HepG2 (cell line): ENCODE results near the gene TLE5. TPM values are rescaled to one million over a fixed set of nuclear protein-coding genes. Genes with fewer than 3 reads are reported as not detected.
"Not testable (repeated sequence)": the region's sequence is repeated elsewhere in the genome, so short reads cannot be mapped to it uniquely, and the experiment has no call there.

Experiments used
- ATAC-seq: fragments of 200-7000 bp; cut with Tn5 transposase; 3 replicates; pipeline ENCODE4 v1.9.1; 2020; ENCODE audit warnings: mild to moderate bottlenecking, moderate library complexity
- BruUV-seq: library from RNA; stranded (reverse); fragments of 400-500 nt; replicated peaks from 2 replicates; lab custom pipeline; 2021; lab: Mats Ljungman, UMichigan
- CTCF ChIA-PET: fragments of 300-600 bp; formaldehyde crosslinking; extraction: SDS; loops from one replicate; lab custom pipeline; 2021; ENCODE audit warnings: low total read pairs, inconsistent platforms, low intra/inter-chr PET ratio; lab: Yijun Ruan, JAX
- POLR2A ChIA-PET: fragments of 350-600 bp; sonication (Branson Sonifier 250); formaldehyde crosslinking; loops from one replicate; lab custom pipeline; 2020; ENCODE audit warnings: antibody characterized with exemption, inconsistent platforms; lab: Yijun Ruan, JAX
- DNase-seq: peaks from one replicate; pipeline ENCODE4 v3.0.0-alpha.2; 2015; ENCODE audit warnings: low spot score
- FAIRE-seq: peaks from 3 replicates; lab custom pipeline; 2011; peaks lifted over from hg19 to GRCh38; lab: Jason Lieb, UNC
- H2AFZ ChIP-seq: one replicate; pipeline ENCODE4 v1.6.1; 2011; ENCODE audit warnings: low read length, inconsistent platforms
- H3K27ac ChIP-seq: fragments of 300-600 bp; 3 replicates; pipeline ENCODE4 v1.8.0; 2011; ENCODE audit warnings: mixed run types, mild to moderate bottlenecking, mixed read lengths, low read length, inconsistent platforms; ENCODE audit not compliant: insufficient read depth; ENCODE audit errors: extremely low read length
- H3K27me3 ChIP-seq, 2 experiments: fragments of 200-600 bp in 1 of 2; 2 replicates in 1 of 2; 3 replicates in 1 of 2; pipeline versions ENCODE4 v1.6.0 to v1.8.0; 2011; ENCODE audit warnings: low read length in 2 of 2, mild to moderate bottlenecking in 2 of 2, moderate library complexity in 2 of 2, inconsistent platforms in 1 of 2; ENCODE audit not compliant: insufficient read depth in 2 of 2, control insufficient read depth in 1 of 2
- H3K36me3 ChIP-seq, 2 experiments: fragments of 200-600 bp in 1 of 2; replicated peaks in 1 of 2; 2 replicates in 1 of 2; 3 replicates in 1 of 2; pipeline versions ENCODE4 v1.5.1 to v1.8.0; 2011; ENCODE audit warnings: low read length in 2 of 2, inconsistent platforms in 1 of 2; ENCODE audit not compliant: insufficient read depth in 2 of 2, control insufficient read depth in 1 of 2
- H3K4me1 ChIP-seq: 2 replicates; pipeline ENCODE4 v1.5.1; 2012; ENCODE audit warnings: low read length, inconsistent platforms; ENCODE audit not compliant: insufficient read depth
- H3K4me2 ChIP-seq: 2 replicates; pipeline ENCODE4 v1.6.0; 2011; ENCODE audit warnings: low read depth, low read length, inconsistent platforms
- H3K4me3 ChIP-seq, 3 experiments: fragments of 200-600 bp in 1 of 3; sonication (generic), shearing (Covaris generic) in 1 of 3; replicated peaks in 1 of 3; 2 replicates each; pipeline ENCODE4 v1.5.1; 2011 to 2016; ENCODE audit warnings: low read length in 3 of 3, inconsistent platforms in 2 of 3, low read depth in 2 of 3, mild to moderate bottlenecking in 2 of 3, control low read depth in 1 of 3, mixed read lengths in 1 of 3; ENCODE audit not compliant: insufficient read depth in 1 of 3
- H3K79me2 ChIP-seq: one replicate; pipeline ENCODE4 v1.6.1; 2011; ENCODE audit warnings: low read length, inconsistent platforms; ENCODE audit not compliant: insufficient read depth
- H3K9ac ChIP-seq: 2 replicates; pipeline ENCODE4 v1.6.0; 2011; ENCODE audit warnings: mild to moderate bottlenecking, low read depth, low read length, inconsistent platforms; ENCODE audit not compliant: insufficient read depth
- H3K9me3 ChIP-seq: 2 replicates; pipeline ENCODE4 v1.5.1; 2012; ENCODE audit warnings: mild to moderate bottlenecking, low read length
- H4K20me1 ChIP-seq: 2 replicates; pipeline ENCODE4 v1.6.0; 2011; ENCODE audit warnings: inconsistent platforms, mild to moderate bottlenecking, low read length, moderate library complexity; ENCODE audit not compliant: insufficient read depth
- GABPA ChIP-seq, 2 experiments: IDR thresholded peaks; 2 replicates each; pipeline ENCODE4 v1.6.1; 2011 to 2016; ENCODE audit warnings: low read depth in 2 of 2, low read length in 1 of 2, missing biosample characterization in 1 of 2, missing genetic modification characterization in 1 of 2
- GPN1 ChIP-seq: sonication (generic); formaldehyde crosslinking; IDR thresholded peaks from 2 replicates; pipeline ENCODE4 v1.5.1; 2020; ENCODE audit warnings: missing genetic modification reagents, borderline replicate concordance
- KDM5B ChIP-seq: sonication (generic); formaldehyde crosslinking; IDR thresholded peaks from 2 replicates; pipeline ENCODE4 v1.4.0; 2020; ENCODE audit warnings: missing genetic modification reagents, mild to moderate bottlenecking, borderline replicate concordance
- KDM6A ChIP-seq: IDR thresholded peaks from 2 replicates; pipeline ENCODE4 v1.6.1; 2016; ENCODE audit warnings: low read depth
- KLF16 ChIP-seq, 2 experiments: sonication (generic) in 1 of 2; formaldehyde crosslinking in 1 of 2; IDR thresholded peaks; 2 replicates each; pipeline versions ENCODE4 v1.6.1 to v1.8.0; 2016 to 2023; ENCODE audit warnings: missing genetic modification reagents in 2 of 2, missing compliant biosample characterization in 1 of 2
- RARG ChIP-seq: sonication (generic); formaldehyde crosslinking; IDR thresholded peaks from 2 replicates; pipeline ENCODE4 v1.4.0; 2020; ENCODE audit warnings: low read depth, mild to moderate bottlenecking, missing genetic modification reagents
- REPIN1 ChIP-seq: sonication (generic); formaldehyde crosslinking; IDR thresholded peaks from 2 replicates; pipeline ENCODE4 v1.8.0; 2022; ENCODE audit warnings: missing genetic modification reagents, low read depth, mild to moderate bottlenecking, borderline replicate concordance
- SKI ChIP-seq: fragments of 450-650 bp; IDR thresholded peaks from one replicate; pipeline ENCODE4 v1.6.1; 2018; ENCODE audit warnings: mild to moderate bottlenecking; ENCODE audit not compliant: partially characterized antibody
- SRSF9 ChIP-seq: fragments of 200-400 bp; formaldehyde crosslinking; IDR thresholded peaks from 2 replicates; pipeline ENCODE4 v1.6.1; 2018; ENCODE audit warnings: borderline replicate concordance, mild to moderate bottlenecking, low read depth, low read length; ENCODE audit not compliant: insufficient read depth, poor library complexity, severe bottlenecking
- ZKSCAN1 ChIP-seq: fragments of 150-350 bp; IDR thresholded peaks from 2 replicates; pipeline ENCODE4 v1.6.1; 2014; ENCODE audit warnings: low read length
- WGBS: methylation state at CpG from one replicate; pipeline ENCODE4 v1.1.6; 2017; ENCODE audit warnings: low lambda C conversion rate; 5-methylcytosine and 5-hydroxymethylcytosine counted together
- in situ Hi-C: cut with HindIII; loops from 2 replicates; pipeline ENCODE4 v1.10.0; 2017; ENCODE audit warnings: low pct_unique_long_range_greater_than_20kb; ENCODE audit not compliant: extremely low pct_ligation_motif_present
- intact Hi-C: fragments of 100-400 bp; cut with micrococcal nuclease; formaldehyde crosslinking; loops from one replicate; pipeline ENCODE4 v1.10.0; 2022; ENCODE audit not compliant: unreplicated experiment
- polyA plus RNA-seq, 8 experiments: library from polyadenylated mRNA; depleted of rRNA in 3 of 8; stranded (reverse) in 7 of 8; unstranded in 1 of 8; fragments of >200 nt; fragmentation: Illumina TruSeq in 4 of 8; extraction: Trizol in 4 of 8; gene quantifications; 2 replicates each; pipeline versions ENCODE4 v1.2.1 to v1.2.3, GENCODE V29; 2011 to 2016; ENCODE audit warnings: low read depth in 4 of 8, missing spikeins in 1 of 8, mixed read lengths in 1 of 8; ENCODE audit not compliant: insufficient read depth in 1 of 8
- total RNA-seq, 5 experiments: library from RNA; depleted of rRNA; stranded (reverse); fragments of >200 nt; fragmentation: Illumina TruSeq; extraction: Trizol; gene quantifications; 2 replicates each; pipeline ENCODE4 v1.2.3, GENCODE V29; 2016; ENCODE audit warnings: low read depth in 1 of 5

The TLE5 gene
- total and polyA plus RNA-seq, 2 of the 13 experiments (the other 11 are each of a cell fraction or from before 2014, with no cell fraction given): 62.8 to 189 TPM

DNA sequence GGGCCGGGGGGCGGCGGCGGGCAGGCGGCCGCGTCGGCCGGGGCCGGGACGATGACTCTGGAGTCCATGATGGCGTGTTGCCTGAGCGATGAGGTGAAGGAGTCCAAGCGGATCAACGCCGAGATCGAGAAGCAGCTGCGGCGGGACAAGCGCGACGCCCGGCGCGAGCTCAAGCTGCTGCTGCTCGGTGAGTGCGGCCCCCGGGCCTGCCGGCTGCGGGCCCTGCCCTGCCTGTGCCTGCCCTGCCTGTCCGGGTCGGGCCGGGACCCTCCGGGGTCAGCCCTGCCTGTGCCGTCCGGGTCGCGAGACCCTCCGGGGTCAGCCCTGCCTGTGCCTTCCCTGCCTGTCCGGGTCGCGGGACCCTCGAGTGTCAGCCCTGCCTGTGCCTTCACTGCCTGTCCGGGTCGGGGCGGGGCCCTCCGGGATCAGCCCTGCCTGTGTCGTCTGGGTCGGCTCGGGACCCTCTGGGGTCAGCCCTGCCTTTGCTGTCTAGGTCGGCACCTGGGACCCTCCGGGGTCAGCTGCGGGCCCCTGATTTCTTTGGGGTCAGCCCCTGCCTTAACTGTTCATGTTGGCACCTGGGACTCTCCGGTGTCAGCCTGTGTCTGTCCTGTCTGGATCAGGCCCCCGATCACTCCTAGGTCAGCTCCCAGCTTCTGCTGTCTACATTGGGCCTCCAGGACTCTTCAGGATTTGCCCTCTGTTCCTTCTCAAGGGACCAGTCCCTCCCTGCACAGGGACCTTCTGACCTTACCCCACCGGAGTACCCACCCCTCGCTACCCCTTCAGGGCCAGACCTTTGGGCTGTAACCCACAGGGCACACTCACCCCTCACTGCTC is 32.5 kb upstream of the TLE5 start (continued):
- TF ChIP-seq GPN1: no peak
- no peak for TF ChIP-seq ZKSCAN1
- no peak for TF ChIP-seq KDM6A
- TF ChIP-seq REPIN1 (CRISPR knock-in tag): no peak
- TF ChIP-seq GABPA (IDR thresholded peaks at IDR 0.05; ENCODE audit: low read depth, low read length): no peak
- TF ChIP-seq GABPA (CRISPR knock-in tag; IDR thresholded peaks at IDR 0.05; ENCODE audit: low read depth): no peak

- intact Hi-C loops, POLR2A ChIA-PET, H3K9ac ChIP-seq, ATAC-seq, CTCF ChIA-PET, H2AFZ ChIP-seq, in situ Hi-C loops, H3K4me3 ChIP-seq, H3K4me2 ChIP-seq, DNase-seq, H4K20me1 ChIP-seq, H3K36me3 ChIP-seq, H3K27me3 ChIP-seq, H3K27ac ChIP-seq, FAIRE-seq, BruUV-seq, H3K9me3 ChIP-seq, H3K79me2 ChIP-seq: not testable (repeated sequence)
- 35% methylated on average over 6 of the region's 7 CpGs for whole genome bisulfite sequencing
- H3K4me1 ChIP-seq: peaks cover 11% of the 10 kb centered on the region
Measured at GRCh38 chr19:3089299-3089855, 27.1 kb upstream of the TLE5 start.

GRCh38 chr19:3087769-3088168 is 25.5 kb upstream of the TLE5 start:
- CTCF ChIA-PET: no interaction called here
- H2AFZ ChIP-seq: no peak overlapping the region
- DNase-seq: no peak
- H3K4me1 ChIP-seq: peaks cover 11% of the 10 kb centered on the region
- H3K79me2 ChIP-seq: no peaks in the 10 kb centered on the region
- no peak for TF ChIP-seq KDM5B (CRISPR knock-in tag)
- TF ChIP-seq SRSF9: no peak
- no peak for TF ChIP-seq KLF16 (CRISPR knock-in tag; IDR thresholded peaks at IDR 0.05)
- TF ChIP-seq SKI: no peak
- no peak for TF ChIP-seq RARG
- TF ChIP-seq, all 625 proteins: peak for 0
- Histone ChIP-seq H3K9ac (no peak overlapping the region), H4K20me1 (no peaks in the 10 kb centered on the region), H3K27me3 (no peaks in the 10 kb centered on the region), H3K27ac (no peak overlapping the region), H3K9me3 (no peaks in the 10 kb centered on the region), H3K4me2 (no peak overlapping the region), H3K36me3 (no peaks in the 10 kb centered on the region), H3K4me3 (no peak overlapping the region)
- no peak for ATAC-seq
- in situ Hi-C loops (no loop called here), intact Hi-C loops (no loop called here)
- no peak for FAIRE-seq
- BruUV-seq: no TSS peak
- POLR2A ChIA-PET: no interaction called here
- 50% methylated on average over 10 of the region's 10 CpGs for WGBS
